Activated CD8-positive, alpha-beta memory T cell treated with anti-CD3 and anti-CD28 coated beads, Interleukin-2, amount 50 U/mL, for 24 hours (primary cell): ENCODE measurements around the gene TMEM191B.
"Not testable (repeated sequence)": the region's sequence is repeated elsewhere in the genome, so short reads cannot be mapped to it uniquely, and the experiment has no call there.

Experiments
- DNase-seq: peaks from one replicate; pipeline ENCODE4 v3.0.0-alpha.2; 2020; ENCODE audit errors: extremely low read depth

The TMEM191B gene

DNA sequence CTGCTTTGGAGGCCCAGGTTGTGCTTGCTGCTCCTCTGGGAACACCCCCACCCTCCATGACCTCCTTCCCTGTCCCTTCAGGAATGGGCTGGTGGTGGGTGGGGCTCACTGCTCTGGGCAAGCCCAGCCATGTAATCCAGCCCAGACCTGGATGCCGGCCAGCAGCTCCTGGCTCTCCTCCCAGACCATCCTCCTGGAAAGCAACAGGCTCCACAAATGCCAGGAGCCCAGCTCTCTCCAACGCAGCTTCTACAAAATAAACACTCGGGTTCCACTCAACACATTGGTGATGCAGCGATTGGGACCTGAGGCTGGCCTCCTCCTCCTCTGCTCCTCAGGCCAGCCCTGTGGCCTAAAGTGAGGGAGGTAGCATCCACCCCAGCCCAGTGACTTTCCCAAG lies 30.9 kb downstream of the TMEM191B start:
- not testable (repeated sequence) for DNase-seq

DNA sequence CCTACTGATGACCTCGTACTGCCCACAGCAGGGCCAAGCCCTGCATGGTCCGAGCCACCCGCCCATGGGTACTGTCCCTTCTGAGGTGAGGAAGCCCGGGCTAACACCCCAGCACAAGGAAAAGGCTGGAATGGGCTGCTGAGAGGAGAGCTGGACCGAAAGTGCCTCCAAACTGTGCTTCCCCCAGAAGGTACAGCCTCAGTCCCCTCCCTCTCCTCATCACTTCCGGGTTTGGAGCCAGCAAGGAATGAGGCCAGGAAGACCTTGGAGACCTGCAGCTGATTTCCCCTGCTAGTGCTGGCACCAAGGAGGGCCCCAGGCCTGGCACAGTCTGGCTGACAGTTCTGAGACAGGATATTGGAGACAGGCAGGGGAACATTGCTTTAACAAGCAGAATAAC lies 31.3 kb downstream of the TMEM191B start:
- DNase-seq = not testable (repeated sequence)

DNA sequence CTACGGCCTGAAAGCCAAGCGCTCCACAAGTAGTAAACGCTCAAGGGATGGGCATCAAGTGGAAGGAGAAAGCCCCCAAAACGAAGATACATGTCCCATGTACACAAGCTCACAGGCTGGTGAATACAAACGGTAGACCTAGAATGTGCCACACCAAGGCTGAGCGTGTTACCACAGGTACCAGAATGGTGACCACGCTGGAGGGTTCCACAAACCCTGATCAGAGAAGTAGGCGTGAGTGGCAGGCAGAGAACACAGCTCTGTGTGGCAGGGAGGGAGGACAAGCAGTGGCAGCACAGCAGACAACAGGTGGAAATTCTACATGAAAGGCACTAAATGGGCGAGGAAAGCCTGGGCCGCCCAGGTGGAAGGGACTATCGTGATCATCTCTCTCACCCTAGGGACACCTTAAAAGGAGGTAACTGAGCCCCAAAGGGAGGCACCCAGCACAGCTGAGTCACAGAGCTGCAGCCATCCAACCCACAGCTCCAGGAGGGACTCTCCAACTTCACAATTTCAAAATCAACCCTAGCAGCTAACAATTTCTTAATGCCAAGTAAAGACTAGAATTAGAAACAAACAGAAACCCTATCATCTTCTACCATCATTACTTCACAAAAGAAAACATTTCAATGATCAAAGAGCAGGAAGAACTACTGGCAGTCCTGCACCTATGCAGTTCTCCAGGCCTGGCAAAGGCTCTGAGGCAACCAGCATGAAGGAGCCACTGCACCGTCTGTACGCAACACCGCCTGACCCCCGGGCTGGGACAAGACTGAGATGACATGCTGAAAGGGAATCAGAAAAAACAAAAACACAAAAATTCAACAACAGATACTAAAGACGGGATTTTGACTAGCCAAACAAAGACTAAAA lies 32.7 kb downstream of the TMEM191B start:
- not testable (repeated sequence) for DNase-seq

DNA sequence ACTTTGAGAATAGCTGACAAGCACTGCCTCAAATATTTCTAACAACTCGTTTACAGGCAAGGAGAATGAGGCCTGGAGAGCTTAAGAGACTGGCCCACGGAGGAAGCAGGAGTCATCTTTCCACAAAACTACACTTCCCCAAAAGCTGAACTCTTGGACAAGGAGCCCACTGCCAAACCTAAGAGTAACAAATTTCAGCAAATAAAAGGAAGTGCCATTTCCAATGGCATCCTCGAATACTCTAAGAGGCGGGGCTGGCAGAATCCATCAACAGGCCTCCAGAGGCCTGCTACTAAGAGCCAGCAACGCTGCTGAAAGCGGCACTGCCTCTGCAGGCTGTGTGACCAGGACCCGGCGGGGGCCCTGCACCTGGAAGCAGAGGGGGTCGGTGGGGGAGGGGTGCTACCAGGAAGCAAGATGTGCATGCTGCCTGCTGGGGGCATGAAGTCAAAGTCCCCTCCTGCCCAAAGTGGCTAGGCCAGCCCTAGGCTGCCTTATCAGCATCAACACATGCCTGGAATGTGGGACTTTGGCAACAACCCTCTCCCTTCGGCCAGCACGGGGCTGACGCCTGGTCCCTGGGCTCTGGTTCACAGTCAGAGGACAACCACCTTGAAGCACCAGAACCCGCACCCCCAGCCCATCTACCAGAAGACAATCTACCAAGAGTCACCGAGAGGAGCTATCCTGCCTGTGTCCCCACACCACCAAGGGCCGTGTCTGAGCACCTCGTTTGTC lies 43.1 kb downstream of the TMEM191B start:
- not testable (repeated sequence) for DNase-seq

DNA sequence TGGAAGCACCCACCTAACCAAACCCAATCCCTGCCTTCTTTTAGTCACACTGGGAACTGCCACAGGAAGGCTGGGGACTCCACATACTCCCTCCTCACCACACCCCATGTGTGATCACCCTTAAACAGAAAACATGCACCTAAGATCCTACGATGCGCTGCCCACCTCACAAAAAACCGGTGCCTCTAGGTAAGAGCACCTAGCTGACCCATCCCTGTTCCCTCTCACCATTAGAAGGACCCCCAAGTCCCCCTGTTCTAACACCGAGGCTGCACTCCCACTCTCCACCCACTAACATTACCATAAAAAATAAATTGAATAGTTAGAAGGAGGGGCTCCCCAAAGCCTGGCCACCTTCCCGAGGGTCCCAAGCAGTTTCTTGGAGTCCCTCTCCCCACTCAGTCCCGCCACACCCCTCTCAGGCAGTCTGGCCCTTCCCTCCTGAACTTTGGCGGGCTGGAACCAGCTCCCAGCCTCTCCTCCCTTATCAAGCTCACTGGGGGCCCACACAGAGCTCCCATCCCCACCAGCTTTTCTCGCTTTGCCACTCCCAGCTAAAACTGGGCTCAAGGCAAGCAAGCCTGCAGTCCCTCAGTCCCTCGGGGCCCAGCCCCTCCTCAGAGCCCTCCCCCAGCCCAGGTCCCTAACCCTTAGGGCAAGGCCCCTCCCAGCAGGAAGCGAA lies 46.0 kb downstream of the TMEM191B start:
- not testable (repeated sequence) for DNase-seq

DNA sequence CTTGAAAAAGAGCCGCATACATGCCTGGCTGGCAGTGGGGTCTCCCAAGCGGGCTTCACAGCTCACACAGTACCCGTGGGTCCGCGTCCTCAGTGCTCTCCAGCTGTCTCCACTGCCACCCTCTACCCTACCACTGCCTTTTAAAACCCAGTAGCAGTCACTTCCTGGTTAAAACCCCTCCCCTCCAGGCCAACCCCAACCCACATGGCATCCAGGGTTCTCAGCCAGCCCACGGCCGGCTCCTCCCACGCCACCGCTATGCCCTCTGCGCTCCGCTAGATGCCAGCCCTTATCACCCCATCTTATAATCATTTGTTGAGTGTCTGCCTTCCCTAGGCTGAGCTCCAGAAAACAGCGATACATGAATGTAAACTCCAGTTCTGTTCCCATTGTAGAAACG lies 47.0 kb downstream of the TMEM191B start:
- DNase-seq = not testable (repeated sequence)

DNA sequence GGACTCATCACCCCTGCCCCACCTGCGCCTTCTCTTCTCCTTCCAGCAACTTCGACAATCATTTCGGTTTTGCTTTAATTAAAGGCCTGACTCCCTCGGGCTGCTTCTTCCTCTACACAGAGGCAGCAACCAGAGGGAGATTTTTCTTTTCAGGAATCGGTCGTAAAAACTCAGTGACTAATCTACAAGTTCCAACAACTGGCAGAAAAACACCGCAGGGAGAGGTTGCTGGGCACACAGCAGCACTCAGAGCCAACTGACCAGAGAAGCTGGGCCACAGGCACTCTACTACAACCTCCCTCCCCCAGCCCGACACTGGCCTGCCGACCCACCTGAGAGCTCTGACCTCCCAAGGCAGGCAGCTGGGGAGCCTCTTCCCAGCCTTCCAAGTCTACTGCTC lies 48.1 kb downstream of the TMEM191B start:
- not testable (repeated sequence) for DNase-seq

DNA sequence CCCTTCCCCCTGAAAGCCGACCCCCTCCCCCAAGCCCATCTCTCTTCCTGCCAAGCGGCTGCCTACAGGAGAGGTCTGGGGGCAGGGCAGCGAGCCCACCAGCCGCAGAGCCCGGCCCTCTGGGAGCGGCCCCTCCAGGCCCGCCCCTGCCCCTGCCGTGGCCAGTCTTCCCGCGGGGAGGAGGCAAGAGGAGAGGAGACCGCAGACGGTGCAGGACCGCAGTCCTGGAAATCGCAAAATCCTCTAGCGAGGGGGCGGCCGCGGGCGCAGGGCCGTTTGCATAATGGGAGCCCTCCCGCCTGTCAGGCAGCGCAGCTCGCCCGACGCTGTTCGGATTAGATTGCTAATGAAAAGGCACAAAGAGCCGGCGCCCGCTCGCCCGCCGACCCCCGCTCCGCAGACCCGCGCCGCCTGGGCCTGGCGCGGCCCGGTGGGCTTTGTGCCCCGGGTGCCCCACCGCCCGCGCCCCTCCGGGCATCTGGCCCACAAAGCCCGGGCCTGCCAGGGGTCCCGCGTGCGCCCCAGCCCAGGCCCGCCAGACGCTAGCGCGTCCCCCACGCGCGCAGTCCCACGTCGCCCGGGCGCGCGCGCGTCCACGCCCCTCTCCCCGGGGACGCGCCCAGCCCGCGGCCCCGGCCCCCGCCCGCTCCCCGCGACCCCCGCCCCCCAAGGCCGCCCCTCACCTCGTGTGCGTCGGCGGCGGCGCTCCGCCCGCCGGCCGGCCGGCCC lies 49.7 kb downstream of the TMEM191B start:
- DNase-seq = not testable (repeated sequence)

DNA sequence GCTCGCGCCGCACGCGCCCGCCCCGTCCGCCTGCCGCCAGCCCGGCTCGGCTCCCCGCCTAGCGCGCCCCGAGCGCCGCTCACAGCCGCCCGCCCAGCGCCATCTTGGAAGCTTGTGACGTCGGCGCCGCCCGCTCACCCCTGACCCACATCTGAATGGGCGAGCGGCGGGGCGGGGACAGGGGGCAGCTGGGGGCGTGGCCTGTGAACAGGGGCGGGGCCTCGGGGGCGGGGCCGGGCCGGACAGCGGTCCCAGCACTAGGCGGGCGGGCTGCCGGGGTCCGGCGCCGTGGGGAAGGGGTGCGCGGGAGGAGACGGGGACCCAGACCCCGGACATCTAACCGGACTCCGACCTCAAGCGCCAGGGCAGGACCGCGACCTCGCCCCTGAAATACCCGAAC lies 50.2 kb downstream of the TMEM191B start:
- DNase-seq = not testable (repeated sequence)
